Adrenal gland (tissue), 5 donors: ENCODE data around the gene PXYLP1.

Experiments used
- CTCF ChIP-seq, 6 experiments: fragments of 450-650 bp in 4 of 6; fragments of 200-600 bp in 2 of 6; sonication (generic) in 1 of 6; IDR thresholded peaks; 1 replicate in 5 of 6; 2 replicates in 1 of 6; pipeline versions ENCODE4 v1.5.1 to v1.8.0; 2016 to 2021; ENCODE audit warnings: antibody characterized with exemption in 6 of 6, mild to moderate bottlenecking in 2 of 6, moderate library complexity in 1 of 6
- POLR2A ChIP-seq, 2 donors: fragments of 450-650 bp; IDR thresholded peaks; one replicate each; pipeline ENCODE4 v1.6.1; 2017; ENCODE audit warnings: antibody characterized with exemption in 2 of 2, mild to moderate bottlenecking in 2 of 2, moderate library complexity in 1 of 2
- donor health status: DM: no; HTN: no; CAD: no.

GRCh38 chr3:141294301-141294700, 62.7 kb downstream of the PXYLP1 start:
- TF ChIP-seq CTCF (IDR thresholded peaks at IDR 0.05) (no peak), POLR2A (IDR thresholded peaks at IDR 0.05) (no peak)
